GM12878 (cell line): ENCODE data around the gene EHBP1L1. TPM values are rescaled to one million over a fixed set of nuclear protein-coding genes. Genes with fewer than 3 reads are reported as not detected.

Experiments
- BHLHE40 ChIP-seq, 2 experiments: fragments of 450-650 bp in 1 of 2; IDR thresholded peaks; 2 replicates each; pipeline ENCODE4 v1.6.1; 2011 to 2017; ENCODE audit warnings: low read depth in 2 of 2, borderline replicate concordance in 1 of 2, improper control_type of control experiment in 1 of 2, low read length in 1 of 2, mild to moderate bottlenecking in 1 of 2
- DPF2 ChIP-seq: fragments of 450-650 bp; IDR thresholded peaks from 2 replicates; pipeline ENCODE4 v1.6.1; 2017; ENCODE audit warnings: mild to moderate bottlenecking
- EGR1 ChIP-seq, 2 experiments: IDR thresholded peaks; 1 replicate in 1 of 2; 2 replicates in 1 of 2; pipeline ENCODE4 v1.6.1; 2011 to 2012; ENCODE audit warnings: low read depth in 2 of 2, low read length in 2 of 2, borderline replicate concordance in 1 of 2, mild to moderate bottlenecking in 1 of 2, moderate library complexity in 1 of 2
- EP300 ChIP-seq, 2 experiments: fragments of 150-350 bp in 1 of 2; IDR thresholded peaks; 2 replicates each; pipeline ENCODE4 v1.6.1; 2011 to 2012; ENCODE audit warnings: low read depth in 2 of 2, low read length in 2 of 2, borderline replicate concordance in 1 of 2, improper control_type of control experiment in 1 of 2, inconsistent platforms in 1 of 2; ENCODE audit not compliant: control insufficient read depth in 1 of 2
- HDAC6 ChIP-seq: fragments of 200-600 bp; sonication (generic); IDR thresholded peaks from one replicate; pipeline ENCODE4 v1.8.0; 2017; ENCODE audit warnings: antibody characterized with exemption; ENCODE audit not compliant: unreplicated experiment
- HDGF ChIP-seq: fragments of 450-650 bp; IDR thresholded peaks from 2 replicates; pipeline ENCODE4 v1.6.1; 2016; ENCODE audit warnings: antibody characterized with exemption
- NFIC ChIP-seq: IDR thresholded peaks from 2 replicates; pipeline ENCODE4 v1.6.1; 2012; ENCODE audit warnings: low read depth, mild to moderate bottlenecking, inconsistent platforms, low read length, moderate library complexity
- NFXL1 ChIP-seq: fragments of 450-650 bp; IDR thresholded peaks from 2 replicates; pipeline ENCODE4 v1.6.1; 2017; ENCODE audit warnings: antibody characterized with exemption, mild to moderate bottlenecking, borderline replicate concordance
- PKNOX1 ChIP-seq: fragments of 450-650 bp; IDR thresholded peaks from 2 replicates; pipeline ENCODE4 v1.6.1; 2016; ENCODE audit warnings: mild to moderate bottlenecking
- RFX5 ChIP-seq: IDR thresholded peaks from 2 replicates; pipeline ENCODE4 v1.6.1; 2011; ENCODE audit warnings: low read depth, low read length, improper control_type of control experiment
- SPI1 ChIP-seq: IDR thresholded peaks from 2 replicates; pipeline ENCODE4 v1.6.1; 2011; ENCODE audit warnings: low read depth, mild to moderate bottlenecking, low read length, moderate library complexity, borderline replicate concordance; ENCODE audit not compliant: insufficient read depth
- SREBF2 ChIP-seq: IDR thresholded peaks from 2 replicates; pipeline ENCODE4 v1.6.1; 2012; ENCODE audit warnings: mild to moderate bottlenecking, low read length
- SRF ChIP-seq, 2 experiments: IDR thresholded peaks; 2 replicates each; pipeline ENCODE4 v1.6.1; 2011; ENCODE audit warnings: low read depth in 2 of 2, low read length in 2 of 2, mild to moderate bottlenecking in 1 of 2, moderate library complexity in 1 of 2
- TAF1 ChIP-seq: IDR thresholded peaks from 2 replicates; pipeline ENCODE4 v1.6.1; 2011; ENCODE audit warnings: mild to moderate bottlenecking, low read depth, low read length, borderline replicate concordance
- USF1 ChIP-seq: IDR thresholded peaks from 2 replicates; pipeline ENCODE4 v1.6.1; 2011; ENCODE audit warnings: borderline replicate concordance, low read depth, mild to moderate bottlenecking, moderate library complexity, mixed read lengths, low read length; ENCODE audit not compliant: insufficient read depth; ENCODE audit errors: extremely low read length
- ZBTB11 ChIP-seq: fragments of 450-650 bp; formaldehyde crosslinking; IDR thresholded peaks from 2 replicates; pipeline ENCODE4 v1.5.0; 2022; ENCODE audit warnings: mild to moderate bottlenecking, missing genetic modification characterization
- ZNF217 ChIP-seq: fragments of 450-650 bp; IDR thresholded peaks from 2 replicates; pipeline ENCODE4 v1.6.1; 2017; ENCODE audit warnings: antibody characterized with exemption, mild to moderate bottlenecking
- polyA plus RNA-seq, 11 experiments: library from polyadenylated mRNA; depleted of rRNA in 4 of 11; unstranded in 6 of 11; stranded (reverse) in 5 of 11; fragments of >200 nt; fragmentation: Nextera tagmentation in 4 of 11; fragmentation: Illumina TruSeq in 1 of 11; extraction: Ambion mirVana in 4 of 11; extraction: Trizol in 1 of 11; gene quantifications; 1 replicate in 1 of 11; 2 replicates in 10 of 11; pipeline versions ENCODE4 v1.2.1 to v1.2.3, GENCODE V29; 2011 to 2016; ENCODE audit warnings: inconsistent platforms in 2 of 11, missing spikeins in 2 of 11, low read depth in 1 of 11
- total RNA-seq, 4 experiments: library from RNA; depleted of rRNA in 3 of 4; stranded (reverse); fragments of >200 nt in 3 of 4; fragmentation: Illumina TruSeq in 1 of 4; extraction: Trizol in 1 of 4; gene quantifications; 2 replicates each; pipeline versions ENCODE4 v1.2.1 to v1.2.3, GENCODE V29; 2013 to 2021
- TF ChIP-seq, protein P1 (sequence below): IDR thresholded peaks from 2 replicates; pipeline ENCODE4 v1.6.1; 2011; ENCODE audit warnings: borderline replicate concordance, low read depth, mild to moderate bottlenecking, moderate library complexity, low read length; ENCODE audit not compliant: insufficient read depth, poor library complexity, severe bottlenecking
- TF ChIP-seq, protein P2 (sequence below): fragments of 450-650 bp; IDR thresholded peaks from 2 replicates; pipeline ENCODE4 v1.6.1; 2017; ENCODE audit warnings: antibody characterized with exemption, mild to moderate bottlenecking, moderate library complexity

The EHBP1L1 gene
- total and polyA plus RNA-seq, 10 of the 15 experiments (the other 5 are each of a cell fraction or from before 2014, with no cell fraction given), result 0.06 to 99.4 (median 32.7) TPM

GRCh38 chr11:65637794-65638419, 62.1 kb downstream of the EHBP1L1 start, which contains the start of gene SIPA1 (continued):
- TF ChIP-seq, protein P1, sequence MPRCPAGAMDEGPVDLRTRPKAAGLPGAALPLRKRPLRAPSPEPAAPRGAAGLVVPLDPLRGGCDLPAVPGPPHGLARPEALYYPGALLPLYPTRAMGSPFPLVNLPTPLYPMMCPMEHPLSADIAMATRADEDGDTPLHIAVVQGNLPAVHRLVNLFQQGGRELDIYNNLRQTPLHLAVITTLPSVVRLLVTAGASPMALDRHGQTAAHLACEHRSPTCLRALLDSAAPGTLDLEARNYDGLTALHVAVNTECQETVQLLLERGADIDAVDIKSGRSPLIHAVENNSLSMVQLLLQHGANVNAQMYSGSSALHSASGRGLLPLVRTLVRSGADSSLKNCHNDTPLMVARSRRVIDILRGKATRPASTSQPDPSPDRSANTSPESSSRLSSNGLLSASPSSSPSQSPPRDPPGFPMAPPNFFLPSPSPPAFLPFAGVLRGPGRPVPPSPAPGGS, result no peak
- TF ChIP-seq NFIC (no peak), HDGF (no peak), EP300 (IDR thresholded peaks at IDR 0.05; ENCODE audit: borderline replicate concordance in 1 of 2, control insufficient read depth in 1 of 2, low read depth in 2 of 2, low read length in 2 of 2) (no peak), DPF2 (no peak; the same call in 1 of the 2 replicates), HDAC6 (no peak), SPI1 (no peak), USF1 (no peak), PKNOX1 (no peak), RFX5 (no peak), SREBF2 (no peak), SRF (IDR thresholded peaks at IDR 0.05; ENCODE audit: low read depth in 2 of 2, low read length in 2 of 2) (no peak), ZBTB11 (CRISPR knock-in tag) (no peak), TAF1 (no peak), EGR1 (IDR thresholded peaks at IDR 0.05; ENCODE audit: borderline replicate concordance in 1 of 2, low read depth in 2 of 2, low read length in 2 of 2) (no peak), BHLHE40 (IDR thresholded peaks at IDR 0.05; ENCODE audit: borderline replicate concordance in 1 of 2, low read depth in 2 of 2, low read length in 1 of 2) (no peak), ZNF217 (no peak), NFXL1 (no peak)
- TF ChIP-seq, protein P2, sequence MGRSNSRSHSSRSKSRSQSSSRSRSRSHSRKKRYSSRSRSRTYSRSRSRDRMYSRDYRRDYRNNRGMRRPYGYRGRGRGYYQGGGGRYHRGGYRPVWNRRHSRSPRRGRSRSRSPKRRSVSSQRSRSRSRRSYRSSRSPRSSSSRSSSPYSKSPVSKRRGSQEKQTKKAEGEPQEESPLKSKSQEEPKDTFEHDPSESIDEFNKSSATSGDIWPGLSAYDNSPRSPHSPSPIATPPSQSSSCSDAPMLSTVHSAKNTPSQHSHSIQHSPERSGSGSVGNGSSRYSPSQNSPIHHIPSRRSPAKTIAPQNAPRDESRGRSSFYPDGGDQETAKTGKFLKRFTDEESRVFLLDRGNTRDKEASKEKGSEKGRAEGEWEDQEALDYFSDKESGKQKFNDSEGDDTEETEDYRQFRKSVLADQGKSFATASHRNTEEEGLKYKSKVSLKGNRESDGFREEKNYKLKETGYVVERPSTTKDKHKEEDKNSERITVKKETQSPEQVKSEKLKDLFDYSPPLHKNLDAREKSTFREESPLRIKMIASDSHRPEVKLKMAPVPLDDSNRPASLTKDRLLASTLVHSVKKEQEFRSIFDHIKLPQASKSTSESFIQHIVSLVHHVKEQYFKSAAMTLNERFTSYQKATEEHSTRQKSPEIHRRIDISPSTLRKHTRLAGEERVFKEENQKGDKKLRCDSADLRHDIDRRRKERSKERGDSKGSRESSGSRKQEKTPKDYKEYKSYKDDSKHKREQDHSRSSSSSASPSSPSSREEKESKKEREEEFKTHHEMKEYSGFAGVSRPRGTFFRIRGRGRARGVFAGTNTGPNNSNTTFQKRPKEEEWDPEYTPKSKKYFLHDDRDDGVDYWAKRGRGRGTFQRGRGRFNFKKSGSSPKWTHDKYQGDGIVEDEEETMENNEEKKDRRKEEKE, result no peak
